DND-41 (cell line): ENCODE measurements around the gene TRIM13.

Experiments used
- ATAC-seq: fragments of 200-7000 bp; cut with Tn5 transposase; 3 replicates; pipeline ENCODE4 v1.9.1; 2021; ENCODE audit warnings: low read depth; ENCODE audit not compliant: insufficient read depth
- DNase-seq: peaks from one replicate; pipeline ENCODE4 v3.0.0-alpha.2; 2020
- H2AFZ ChIP-seq: 2 replicates; pipeline ENCODE4 v1.6.0; 2012; ENCODE audit warnings: low read depth, low read length
- H3K27ac ChIP-seq: 2 replicates; pipeline ENCODE4 v1.5.1; 2012; ENCODE audit warnings: low read length, inconsistent platforms
- H3K27me3 ChIP-seq: fragments of 200-600 bp; sonication (generic); 2 replicates; pipeline ENCODE4 v1.6.0; 2012; ENCODE audit warnings: low read length, mild to moderate bottlenecking, inconsistent platforms; ENCODE audit not compliant: insufficient read depth, poor library complexity
- H3K36me3 ChIP-seq: 2 replicates; pipeline ENCODE4 v1.5.1; 2012; ENCODE audit warnings: low read length, inconsistent platforms; ENCODE audit not compliant: insufficient read depth
- H3K4me1 ChIP-seq: 2 replicates; pipeline ENCODE4 v1.5.1; 2012; ENCODE audit warnings: mild to moderate bottlenecking, low read length; ENCODE audit not compliant: insufficient read depth
- H3K4me2 ChIP-seq: 2 replicates; pipeline ENCODE4 v1.6.0; 2012; ENCODE audit warnings: mild to moderate bottlenecking, moderate library complexity, low read length, inconsistent platforms; ENCODE audit not compliant: insufficient read depth
- H3K4me3 ChIP-seq, 2 experiments: fragments of 200-600 bp in 1 of 2; shearing (Covaris generic) in 1 of 2; 2 replicates each; pipeline ENCODE4 v1.5.1; 2012 to 2016; ENCODE audit warnings: inconsistent platforms in 2 of 2, low read length in 2 of 2, mild to moderate bottlenecking in 2 of 2, low read depth in 1 of 2, moderate library complexity in 1 of 2
- H3K79me2 ChIP-seq: 2 replicates; pipeline ENCODE4 v1.6.0; 2012; ENCODE audit warnings: low read length, inconsistent platforms; ENCODE audit not compliant: insufficient read depth
- H3K9ac ChIP-seq: 2 replicates; pipeline ENCODE4 v1.6.0; 2012; ENCODE audit warnings: low read depth, mild to moderate bottlenecking, inconsistent platforms, low read length, moderate library complexity
- H3K9me3 ChIP-seq: 2 replicates; pipeline ENCODE4 v1.5.1; 2012; ENCODE audit warnings: low read length, moderate library complexity, mild to moderate bottlenecking, inconsistent platforms; ENCODE audit not compliant: insufficient read depth, severe bottlenecking
- H4K20me1 ChIP-seq: 2 replicates; pipeline ENCODE4 v1.6.0; 2012; ENCODE audit warnings: low read length; ENCODE audit not compliant: insufficient read depth
- EZH2 ChIP-seq: IDR thresholded peaks from 3 replicates; pipeline ENCODE4 v1.6.1; 2012; ENCODE audit warnings: borderline replicate concordance, low read depth, mild to moderate bottlenecking, moderate library complexity, low read length, inconsistent platforms; ENCODE audit not compliant: severe bottlenecking
- TF ChIP-seq, protein P1 (sequence below): IDR thresholded peaks from 2 replicates; pipeline ENCODE4 v1.5.1; 2012; ENCODE audit warnings: borderline replicate concordance, low read length, moderate library complexity, mild to moderate bottlenecking; ENCODE audit not compliant: poor library complexity, severe bottlenecking; ENCODE audit errors: extremely low read depth

The TRIM13 gene

DNA sequence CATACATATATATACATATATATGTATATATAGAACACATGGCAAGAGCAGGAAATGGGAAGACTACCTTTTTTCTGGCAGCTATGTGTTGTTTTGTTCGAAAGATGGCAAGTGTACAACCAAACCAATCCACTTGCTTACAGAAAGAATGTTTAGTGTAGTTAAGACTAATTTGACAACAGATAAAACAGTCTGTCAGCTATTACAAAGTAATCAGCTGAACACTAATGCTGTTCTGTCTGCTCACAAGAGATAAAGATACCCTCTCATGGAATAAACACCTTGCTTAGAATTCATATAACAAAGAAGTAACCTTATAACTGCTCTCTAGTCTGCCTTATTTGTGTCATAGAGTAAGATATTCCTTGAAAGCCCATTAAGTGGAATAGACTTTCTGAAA lies 17.5 kb downstream of the TRIM13 start:
- no peaks in the 10 kb centered on the region for H3K9me3 ChIP-seq
- no peak for ATAC-seq
- no peak overlapping the region for H3K4me2 ChIP-seq
- H3K4me1 ChIP-seq: no peaks in the 10 kb centered on the region
- H3K9ac ChIP-seq: no peak overlapping the region
- no peaks in the 10 kb centered on the region for H3K27me3 ChIP-seq
- TF ChIP-seq, protein P1, sequence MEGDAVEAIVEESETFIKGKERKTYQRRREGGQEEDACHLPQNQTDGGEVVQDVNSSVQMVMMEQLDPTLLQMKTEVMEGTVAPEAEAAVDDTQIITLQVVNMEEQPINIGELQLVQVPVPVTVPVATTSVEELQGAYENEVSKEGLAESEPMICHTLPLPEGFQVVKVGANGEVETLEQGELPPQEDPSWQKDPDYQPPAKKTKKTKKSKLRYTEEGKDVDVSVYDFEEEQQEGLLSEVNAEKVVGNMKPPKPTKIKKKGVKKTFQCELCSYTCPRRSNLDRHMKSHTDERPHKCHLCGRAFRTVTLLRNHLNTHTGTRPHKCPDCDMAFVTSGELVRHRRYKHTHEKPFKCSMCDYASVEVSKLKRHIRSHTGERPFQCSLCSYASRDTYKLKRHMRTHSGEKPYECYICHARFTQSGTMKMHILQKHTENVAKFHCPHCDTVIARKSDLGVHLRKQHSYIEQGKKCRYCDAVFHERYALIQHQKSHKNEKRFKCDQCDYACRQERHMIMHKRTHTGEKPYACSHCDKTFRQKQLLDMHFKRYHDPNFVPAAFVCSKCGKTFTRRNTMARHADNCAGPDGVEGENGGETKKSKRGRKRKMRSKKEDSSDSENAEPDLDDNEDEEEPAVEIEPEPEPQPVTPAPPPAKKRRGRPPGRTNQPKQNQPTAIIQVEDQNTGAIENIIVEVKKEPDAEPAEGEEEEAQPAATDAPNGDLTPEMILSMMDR: no peak
- TF ChIP-seq EZH2: no peak
- no peak for DNase-seq
- peaks cover 40% of the 10 kb centered on the region; the same call in 1 of the 2 replicates for H4K20me1 ChIP-seq
- H2AFZ ChIP-seq: no peak overlapping the region
- peaks cover 90% of the 10 kb centered on the region for H3K36me3 ChIP-seq
- H3K4me3 ChIP-seq: no peak overlapping the region
- H3K79me2 ChIP-seq: peaks cover 81% of the 10 kb centered on the region
- no peak overlapping the region for H3K27ac ChIP-seq

GRCh38 chr13:50015258-50015657 lies 18.4 kb downstream of the TRIM13 start, which contains the start of gene KCNRG:
Gene KCNRG (plus strand): TSS chr13:50015444. CDS start chr13:50015494, 50 bp downstream.
- H3K27ac ChIP-seq: no peak within 1 kb of the TSS

GRCh38 chr13:50015750-50016149 lies 18.9 kb downstream of the TRIM13 start:
- Histone ChIP-seq H3K27me3 (no peaks in the 10 kb centered on the region), H3K36me3 (peaks cover 91% of the 10 kb centered on the region), H3K9ac (no peak overlapping the region), H2AFZ (no peak overlapping the region), H3K4me3 (no peak overlapping the region), H3K79me2 (peaks cover 75% of the 10 kb centered on the region), H3K9me3 (no peaks in the 10 kb centered on the region), H4K20me1 (peaks cover 28% of the 10 kb centered on the region; the same call in 1 of the 2 replicates), H3K4me1 (no peaks in the 10 kb centered on the region), H3K27ac (no peak overlapping the region), H3K4me2 (no peak overlapping the region)
- TF ChIP-seq, protein P1: no peak
- no peak for TF ChIP-seq EZH2
- ATAC-seq (no peak), DNase-seq (no peak)

More at GRCh38 chr13:50015258-50015657, 18.4 kb downstream of the TRIM13 start, which contains the start of gene KCNRG:
- H3K79me2 ChIP-seq: peaks cover 76% of the 10 kb centered on the region
- no peak within 1 kb of the TSS for H3K9ac ChIP-seq
- DNase-seq (no peak), ATAC-seq (no peak)
- no peaks in the 10 kb centered on the region for H3K27me3 ChIP-seq
- H3K4me3 ChIP-seq: no peak within 1 kb of the TSS
- H3K36me3 ChIP-seq: peaks cover 90% of the 10 kb centered on the region
- peaks cover 32% of the 10 kb centered on the region; the same call in 1 of the 2 replicates for H4K20me1 ChIP-seq
- no peaks in the 10 kb centered on the region for H3K4me1 ChIP-seq
- no peak within 1 kb of the TSS for H2AFZ ChIP-seq
- no peaks in the 10 kb centered on the region for H3K9me3 ChIP-seq
- H3K4me2 ChIP-seq: no peak within 1 kb of the TSS
- TF ChIP-seq EZH2: no peak
- TF ChIP-seq, protein P1: no peak
